Body of pancreas (tissue), 4 donors: ENCODE data around the gene ZNF282.

Experiments
- POLR2A ChIP-seq, 3 donors: fragments of 450-650 bp; IDR thresholded peaks; one replicate each; pipeline ENCODE4 v1.6.1; 2016; ENCODE audit warnings: antibody characterized with exemption in 3 of 3, mild to moderate bottlenecking in 2 of 3
- TF ChIP-seq, protein P1 (sequence below), 7 experiments: fragments of 450-650 bp in 4 of 7; fragments of 200-600 bp in 3 of 7; sonication (generic) in 3 of 7; IDR thresholded peaks; one replicate each; pipeline ENCODE4 v1.5.1; 2016 to 2019; ENCODE audit warnings: antibody characterized with exemption in 7 of 7

DNA sequence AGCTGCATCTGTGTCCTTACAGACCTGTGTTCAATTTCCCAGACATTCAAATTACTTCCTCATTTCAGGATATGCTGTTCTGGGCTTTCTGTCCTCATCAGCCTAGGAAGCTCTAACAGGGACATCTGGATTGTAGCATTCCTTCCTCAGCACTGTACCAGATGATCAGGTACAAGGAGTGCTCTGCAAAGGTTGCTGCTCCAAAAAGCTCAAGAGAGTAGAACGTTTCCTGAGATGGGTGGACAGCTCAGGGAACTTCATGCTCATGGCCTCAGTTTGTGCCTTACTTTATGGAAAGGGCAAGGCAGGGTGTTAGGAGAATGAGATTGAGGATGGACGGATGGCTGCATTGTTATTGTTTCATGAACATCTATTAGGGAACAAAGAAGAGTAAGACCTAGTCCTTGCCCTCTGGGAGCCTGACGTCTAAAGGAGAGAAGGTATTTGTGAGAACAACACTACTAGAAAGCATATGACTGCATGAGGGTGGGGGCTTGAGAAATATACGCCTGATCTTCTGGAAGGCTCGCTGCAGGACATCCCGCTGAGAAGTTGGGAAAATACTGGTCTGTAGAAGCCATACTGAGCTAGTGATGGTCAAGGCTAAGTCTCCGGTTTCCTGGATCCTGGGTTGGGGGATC is 33.6 kb downstream of the ZNF282 start:
- TF ChIP-seq, protein P1, sequence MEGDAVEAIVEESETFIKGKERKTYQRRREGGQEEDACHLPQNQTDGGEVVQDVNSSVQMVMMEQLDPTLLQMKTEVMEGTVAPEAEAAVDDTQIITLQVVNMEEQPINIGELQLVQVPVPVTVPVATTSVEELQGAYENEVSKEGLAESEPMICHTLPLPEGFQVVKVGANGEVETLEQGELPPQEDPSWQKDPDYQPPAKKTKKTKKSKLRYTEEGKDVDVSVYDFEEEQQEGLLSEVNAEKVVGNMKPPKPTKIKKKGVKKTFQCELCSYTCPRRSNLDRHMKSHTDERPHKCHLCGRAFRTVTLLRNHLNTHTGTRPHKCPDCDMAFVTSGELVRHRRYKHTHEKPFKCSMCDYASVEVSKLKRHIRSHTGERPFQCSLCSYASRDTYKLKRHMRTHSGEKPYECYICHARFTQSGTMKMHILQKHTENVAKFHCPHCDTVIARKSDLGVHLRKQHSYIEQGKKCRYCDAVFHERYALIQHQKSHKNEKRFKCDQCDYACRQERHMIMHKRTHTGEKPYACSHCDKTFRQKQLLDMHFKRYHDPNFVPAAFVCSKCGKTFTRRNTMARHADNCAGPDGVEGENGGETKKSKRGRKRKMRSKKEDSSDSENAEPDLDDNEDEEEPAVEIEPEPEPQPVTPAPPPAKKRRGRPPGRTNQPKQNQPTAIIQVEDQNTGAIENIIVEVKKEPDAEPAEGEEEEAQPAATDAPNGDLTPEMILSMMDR (IDR thresholded peaks at IDR 0.05): no peak
- TF ChIP-seq POLR2A (IDR thresholded peaks at IDR 0.05): no peak
